CD4-positive, alpha-beta memory T cell (primary cell): ENCODE data around the gene P2RY14. TPM values are rescaled to one million over a fixed set of nuclear protein-coding genes. Genes with fewer than 3 reads are reported as not detected.
A peak's percentile ranks its signal among the peaks of the same experiment; 100 is the strongest.

ENCODE experiments used
- CTCF ChIA-PET: fragments of 350-600 bp; sonication (Branson Sonifier 250); formaldehyde crosslinking; loops from one replicate; lab custom pipeline; 2021; ENCODE audit warnings: inconsistent platforms; ENCODE audit not compliant: partially characterized antibody; lab: Charles Lee
- POLR2A ChIA-PET: fragments of 350-600 bp; sonication (Branson Sonifier 250); formaldehyde crosslinking; loops from one replicate; lab custom pipeline; 2021; ENCODE audit not compliant: partially characterized antibody; lab: Charles Lee
- DNase-seq, 5 donors: peaks; one replicate each; pipeline versions ENCODE4 v3.0.0 to v3.0.0-alpha.2; 2020 to 2022; ENCODE audit warnings: mixed read lengths in 1 of 5
- H3K27ac ChIP-seq: one replicate; pipeline ENCODE4 v1.7.0; 2013; ENCODE audit warnings: low read depth, low read length
- H3K27me3 ChIP-seq: 2 replicates; pipeline ENCODE4 v1.7.0; 2013; ENCODE audit warnings: mild to moderate bottlenecking, low read length, moderate library complexity; ENCODE audit not compliant: insufficient read depth
- H3K36me3 ChIP-seq: 2 replicates; pipeline ENCODE4 v1.7.0; 2013; ENCODE audit warnings: mild to moderate bottlenecking, low read length, moderate library complexity; ENCODE audit not compliant: insufficient read depth
- H3K4me1 ChIP-seq: 2 replicates; pipeline ENCODE4 v1.7.0; 2013; ENCODE audit warnings: mild to moderate bottlenecking, low read length, moderate library complexity; ENCODE audit not compliant: insufficient read depth
- H3K4me3 ChIP-seq, 2 donors: one replicate each; pipeline ENCODE4 v1.7.0; 2013; ENCODE audit warnings: low read length in 2 of 2, mild to moderate bottlenecking in 1 of 2
- H3K9me3 ChIP-seq, 2 donors: one replicate each; pipeline ENCODE4 v1.7.0; 2013; ENCODE audit warnings: low read length in 2 of 2, control low read depth in 1 of 2; ENCODE audit not compliant: control insufficient read depth in 1 of 2
- H3K27ac Mint-ChIP-seq, 7 donors: one replicate each; pipeline ENCODE4 v1.8.0; 2020 to 2021; ENCODE audit warnings: mixed read lengths in 7 of 7, mild to moderate bottlenecking in 6 of 7, inconsistent platforms in 3 of 7, moderate library complexity in 3 of 7
- H3K27me3 Mint-ChIP-seq, 2 donors: one replicate each; pipeline ENCODE4 v1.8.0; 2020 to 2021; ENCODE audit warnings: mixed read lengths in 2 of 2
- H3K36me3 Mint-ChIP-seq, 2 donors: one replicate each; pipeline ENCODE4 v1.8.0; 2020 to 2021; ENCODE audit warnings: mixed read lengths in 2 of 2, inconsistent platforms in 1 of 2, mild to moderate bottlenecking in 1 of 2
- H3K4me1 Mint-ChIP-seq, 4 donors: one replicate each; pipeline ENCODE4 v1.8.0; 2020 to 2021; ENCODE audit warnings: mixed read lengths in 4 of 4, mild to moderate bottlenecking in 1 of 4
- H3K4me3 Mint-ChIP-seq, 8 donors: one replicate each; pipeline ENCODE4 v1.8.0; 2020 to 2021; ENCODE audit warnings: mixed read lengths in 8 of 8, mild to moderate bottlenecking in 7 of 8, moderate library complexity in 6 of 8, inconsistent platforms in 3 of 8
- H3K9me3 Mint-ChIP-seq, 8 donors: one replicate each; pipeline ENCODE4 v1.8.0; 2020 to 2021; ENCODE audit warnings: mixed read lengths in 8 of 8, mild to moderate bottlenecking in 5 of 8, inconsistent platforms in 3 of 8, moderate library complexity in 1 of 8
- intact Hi-C: fragments of 100-400 bp; cut with micrococcal nuclease; formaldehyde crosslinking; loops from one replicate; pipeline ENCODE4 v1.15.1; 2023
- polyA plus RNA-seq, 2 donors: library from polyadenylated mRNA; unstranded; fragments of 300-500 nt; fragmentation: Illumina TruSeq; gene quantifications; one replicate each; pipeline ENCODE4 v1.2.3, GENCODE V29; 2021
- total RNA-seq, 2 experiments: library from RNA; stranded (reverse); gene quantifications; one replicate each; pipeline ENCODE4 v1.2.3, GENCODE V29; 2021

Gene P2RY14
- total and polyA plus RNA-seq, 4 experiments from 2014 or later: 0.36 to 1.3 (median 1.1) TPM

GRCh38 chr3:151191095-151191494, 87.2 kb downstream of the P2RY14 start:
- Histone ChIP-seq H3K9me3 (no peaks in the 10 kb centered on the region), H3K36me3 (no peaks in the 10 kb centered on the region), H3K4me3 (no peak overlapping the region), H3K4me1 (peaks cover 4% of the 10 kb centered on the region), H3K27ac (no peak overlapping the region), H3K27me3 (no peaks in the 10 kb centered on the region)
- H3K27me3 Mint-ChIP-seq: no peaks in the 10 kb centered on the region
- CTCF ChIA-PET: no interaction called here
- H3K27ac Mint-ChIP-seq: no peak overlapping the region
- POLR2A ChIA-PET: interaction anchor here (2.0 to 4.2 kb wide), 2 partner anchors 10 to 20 kb away, joined by 7 to 30 read pairs; partner anchors contain the start of gene GPR171
- H3K4me3 Mint-ChIP-seq: no peak overlapping the region
- peaks cover under 1 to 4% of the 10 kb centered on the region in 2 donors for H3K36me3 Mint-ChIP-seq
- intact Hi-C loops: no loop called here
- H3K4me1 Mint-ChIP-seq: peaks cover 12 to 17% (median 14%) of the 10 kb centered on the region in 4 donors
- peaks cover 0 to 20% (median 5%) of the 10 kb centered on the region in 8 donors for H3K9me3 Mint-ChIP-seq
- DNase-seq: no peak

DNA sequence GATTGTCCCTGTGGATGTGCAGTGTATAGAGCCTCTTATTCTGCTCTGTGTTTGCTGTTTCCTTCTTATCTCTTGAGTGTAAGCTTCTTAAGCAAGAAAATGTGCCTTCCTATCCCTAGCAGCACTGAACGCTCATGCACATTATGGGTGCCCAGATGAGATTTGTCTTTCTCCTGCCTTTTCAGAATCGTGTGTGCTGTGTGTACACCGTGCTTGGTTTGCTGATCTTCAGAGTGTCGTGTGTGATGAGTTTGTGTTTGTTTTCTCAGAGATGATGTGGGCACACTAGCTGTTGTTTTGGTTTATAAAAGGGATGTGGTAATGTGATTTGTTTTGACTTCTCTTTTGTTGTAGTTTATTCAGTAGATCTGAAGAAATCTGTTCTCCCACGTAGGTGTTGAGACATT, 95.1 kb downstream of the P2RY14 start:
- H3K9me3 ChIP-seq: no peaks in the 10 kb centered on the region
- intact Hi-C loops: loop anchor here (1.0 kb wide), 2 partner anchors 20 to 26 kb away; partner anchors contain the start of gene GPR171
- H3K27me3 ChIP-seq: no peaks in the 10 kb centered on the region
- H3K9me3 Mint-ChIP-seq: no peaks in the 10 kb centered on the region
- peak; percentile 32 to 61 (median 40) for DNase-seq
- peaks cover 27% of the 10 kb centered on the region for H3K4me1 ChIP-seq
- CTCF ChIA-PET: interaction anchor here (1.2 to 3.7 kb wide), 5 partner anchors 11 to 99 kb away, joined by 3 to 12 read pairs (median 4); no protein-coding TSS in a partner anchor
- H3K4me3 ChIP-seq: peak overlapping the region in 1 of 2 donors; percentile 33
- H3K27ac ChIP-seq: no peak overlapping the region
- H3K27me3 Mint-ChIP-seq: no peaks in the 10 kb centered on the region
- H3K4me3 Mint-ChIP-seq: peak overlapping the region; percentile 27 to 84 (median 76)
- H3K4me1 Mint-ChIP-seq: peaks cover 23 to 32% (median 25%) of the 10 kb centered on the region in 4 donors
- no peaks in the 10 kb centered on the region for H3K36me3 ChIP-seq
- POLR2A ChIA-PET: interaction anchor here (1.0 to 6.5 kb wide), 8 partner anchors 9 to 420 kb away, joined by 3 to 118 read pairs (median 6); partner anchors contain the start of genes GPR171 and SIAH2
- H3K27ac Mint-ChIP-seq: peak overlapping the region; percentile 1 to 94 (median 91)
- no peaks in the 10 kb centered on the region for H3K36me3 Mint-ChIP-seq

- CTCF ChIA-PET: interaction anchor here (1.2 to 3.7 kb wide), 6 partner anchors 11 to 100 kb away, joined by 3 to 12 read pairs (median 4); no protein-coding TSS in a partner anchor
- Mint-ChIP-seq H3K4me3 (peak overlapping the region in 5 of 8 donors; percentile 4 to 80 (median 29)), H3K36me3 (no peaks in the 10 kb centered on the region), H3K4me1 (peaks cover 23 to 32% (median 25%) of the 10 kb centered on the region in 4 donors), H3K9me3 (no peaks in the 10 kb centered on the region), H3K27ac (peak overlapping the region; percentile 1 to 94 (median 88)), H3K27me3 (no peaks in the 10 kb centered on the region)
- no peak for DNase-seq
- Histone ChIP-seq H3K27ac (no peak overlapping the region), H3K36me3 (no peaks in the 10 kb centered on the region), H3K4me3 (no peak overlapping the region), H3K27me3 (no peaks in the 10 kb centered on the region), H3K9me3 (no peaks in the 10 kb centered on the region), H3K4me1 (peaks cover 27% of the 10 kb centered on the region)
- intact Hi-C loops: loop anchor here (1.0 kb wide), 2 partner anchors 21 to 27 kb away; partner anchors contain the start of gene GPR171
- POLR2A ChIA-PET: interaction anchor here (1.0 to 6.5 kb wide), 8 partner anchors 10 to 419 kb away, joined by 3 to 118 read pairs (median 6); partner anchors contain the start of genes GPR171 and SIAH2
These were observed 95.8 kb downstream of the P2RY14 start for GRCh38 chr3:151182349-151183079.

DNA sequence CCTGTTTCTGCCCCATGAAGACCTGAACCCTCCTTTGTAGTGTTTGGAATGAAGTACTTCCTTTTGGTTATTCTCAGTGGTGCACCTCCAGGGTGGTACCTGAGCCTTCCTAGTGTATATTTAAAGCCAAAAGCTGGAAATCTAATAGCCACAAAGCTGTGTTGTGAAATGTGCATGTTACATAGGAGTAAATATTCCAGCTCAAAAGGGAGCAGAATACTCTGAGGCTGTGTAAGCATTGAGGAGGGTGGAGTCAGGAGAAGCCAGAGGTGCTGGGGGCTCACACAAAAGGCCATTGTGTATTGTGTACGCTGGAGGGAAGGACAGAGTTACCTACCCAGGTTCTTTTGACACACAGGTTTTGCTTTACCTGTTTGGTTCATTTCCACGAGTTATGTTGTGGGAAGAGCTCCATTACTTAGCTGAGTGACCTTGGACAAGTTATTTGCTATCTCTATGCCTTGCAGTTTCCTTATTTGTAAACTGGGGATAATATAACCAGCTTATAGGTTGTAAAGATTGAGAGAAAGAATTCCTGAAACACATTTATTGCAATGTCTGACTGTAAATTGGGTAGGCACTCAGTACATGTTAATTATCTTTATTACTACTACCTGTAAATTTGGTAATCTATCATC, 100.0 kb downstream of the P2RY14 start:
- H3K9me3 ChIP-seq: no peaks in the 10 kb centered on the region
- intact Hi-C loops: no loop called here
- Mint-ChIP-seq H3K4me3 (no peak overlapping the region), H3K27ac (peak overlapping the region in 2 of 7 donors; percentile 11 to 22), H3K27me3 (no peaks in the 10 kb centered on the region), H3K4me1 (peaks cover 10 to 24% (median 14%) of the 10 kb centered on the region in 4 donors), H3K9me3 (no peaks in the 10 kb centered on the region), H3K36me3 (no peaks in the 10 kb centered on the region)
- no peak overlapping the region for H3K4me3 ChIP-seq
- no peak for DNase-seq
- POLR2A ChIA-PET: interaction anchor here (1.1 to 1.4 kb wide), 2 partner anchors 18 to 22 kb away, joined by 3 read pairs; no protein-coding TSS in a partner anchor
- H3K36me3 ChIP-seq: no peaks in the 10 kb centered on the region
- H3K27ac ChIP-seq: no peak overlapping the region
- CTCF ChIA-PET: interaction anchor here (0.6 to 2.1 kb wide), 6 partner anchors 8 to 49 kb away, joined by 3 to 17 read pairs (median 4); partner anchors contain the start of gene GPR171
- H3K27me3 ChIP-seq: no peaks in the 10 kb centered on the region
- peaks cover 16% of the 10 kb centered on the region for H3K4me1 ChIP-seq

DNA sequence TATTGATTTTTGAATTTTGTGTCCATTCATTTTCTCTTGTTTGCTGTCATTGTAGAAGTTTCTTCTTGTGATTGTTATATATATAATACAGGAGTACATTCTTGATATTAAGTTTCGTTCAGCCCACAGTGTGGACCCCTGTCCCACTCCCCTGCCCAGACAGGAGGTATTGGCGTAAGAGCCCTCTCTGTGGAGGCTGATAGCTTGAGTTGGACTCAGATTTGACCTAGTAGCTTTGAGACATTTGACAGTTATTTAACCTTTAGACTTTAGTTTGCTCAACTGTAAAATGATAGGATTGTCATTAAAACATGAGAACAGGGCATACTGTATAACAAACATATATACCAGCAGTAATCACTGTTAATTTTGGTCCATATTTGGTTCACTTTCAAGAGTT, 102.4 kb downstream of the P2RY14 start:
- Mint-ChIP-seq H3K36me3 (no peaks in the 10 kb centered on the region), H3K4me3 (no peak overlapping the region), H3K9me3 (no peaks in the 10 kb centered on the region), H3K27ac (no peak overlapping the region), H3K27me3 (no peaks in the 10 kb centered on the region), H3K4me1 (peaks cover 12 to 27% (median 20%) of the 10 kb centered on the region in 4 donors)
- Histone ChIP-seq H3K36me3 (no peaks in the 10 kb centered on the region), H3K27ac (no peak overlapping the region), H3K4me3 (no peak overlapping the region), H3K4me1 (peaks cover 15% of the 10 kb centered on the region), H3K9me3 (no peaks in the 10 kb centered on the region), H3K27me3 (no peaks in the 10 kb centered on the region)
- no peak for DNase-seq
- intact Hi-C loops: no loop called here
- CTCF ChIA-PET: interaction anchor here (0.6 to 1.4 kb wide), 3 partner anchors 9 to 106 kb away, joined by 3 to 6 read pairs (median 4); no protein-coding TSS in a partner anchor
- POLR2A ChIA-PET: no interaction called here

- POLR2A ChIA-PET: interaction anchor here (1.2 to 3.7 kb wide), 3 partner anchors 9 to 28 kb away, joined by 3 to 41 read pairs (median 5); no protein-coding TSS in a partner anchor
- H3K4me1 ChIP-seq: peaks cover 31% of the 10 kb centered on the region
- H3K27ac ChIP-seq: no peak overlapping the region
- no peaks in the 10 kb centered on the region for H3K36me3 Mint-ChIP-seq
- H3K9me3 Mint-ChIP-seq: no peaks in the 10 kb centered on the region
- H3K27me3 ChIP-seq: no peaks in the 10 kb centered on the region
- H3K4me1 Mint-ChIP-seq: peaks cover 23 to 41% (median 32%) of the 10 kb centered on the region in 4 donors
- no peak overlapping the region for H3K27ac Mint-ChIP-seq
- DNase-seq: no peak
- H3K4me3 ChIP-seq: no peak overlapping the region
- no peak overlapping the region for H3K4me3 Mint-ChIP-seq
- no peaks in the 10 kb centered on the region for H3K9me3 ChIP-seq
- no peaks in the 10 kb centered on the region for H3K27me3 Mint-ChIP-seq
- H3K36me3 ChIP-seq: no peaks in the 10 kb centered on the region
- CTCF ChIA-PET: interaction anchor here (1.1 to 1.7 kb wide), 4 partner anchors 11 to 54 kb away, joined by 3 to 5 read pairs (median 4); no protein-coding TSS in a partner anchor
- intact Hi-C loops: no loop called here
These were observed 104.0 kb downstream of the P2RY14 start for GRCh38 chr3:151174351-151174750.
